ENCODE results near the gene USO1.

- TF ChIP-seq POLR2A (IDR thresholded peaks at IDR 0.05) (no peak), CTCF (IDR thresholded peaks at IDR 0.05) (no peak)
Measured at GRCh38 chr4:75844151-75844662, 119.8 kb downstream of the USO1 start.

Measured in body of pancreas (tissue), 4 donors.